ENCODE measurements around the gene HELZ. TPM values are rescaled to one million over a fixed set of nuclear protein-coding genes. Genes with fewer than 3 reads are reported as not detected.

HELZ gene
- polyA plus RNA-seq, 3 donors = 24.8 to 44.1 (median 39.9) TPM

- H2AFZ ChIP-seq (ENCODE audit: insufficient read depth, low read depth, low read length, poor library complexity, severe bottlenecking) = no peak overlapping the region
- peaks cover 14 to 71% of the 10 kb centered on the region in 2 donors for H3K36me3 ChIP-seq (replicated peaks in 1 of 2; ENCODE audit: control insufficient read depth in 1 of 2, insufficient read depth in 2 of 2, low read length in 2 of 2)
- peaks cover 18% of the 10 kb centered on the region for H3K4me1 Mint-ChIP-seq
- no peak overlapping the region for H3K4me3 Mint-ChIP-seq
- H3K4me1 ChIP-seq (ENCODE audit: control insufficient read depth in 1 of 2, insufficient read depth in 2 of 2, low read length in 2 of 2) = peaks cover 4 to 10% of the 10 kb centered on the region in 2 donors
- H3K9me3 Mint-ChIP-seq = peaks cover 0 to 3% (median 0%) of the 10 kb centered on the region in 7 donors
- H3K9ac ChIP-seq (ENCODE audit: insufficient read depth, low read length, poor library complexity, severe bottlenecking) = no peak overlapping the region
- H3K27me3 ChIP-seq (ENCODE audit: control insufficient read depth in 2 of 2, insufficient read depth in 2 of 2, low read length in 2 of 2) = no peaks in the 10 kb centered on the region
- intact Hi-C loops (cut with micrococcal nuclease) = no loop called here
- peaks cover 100% of the 10 kb centered on the region for H4K20me1 ChIP-seq (ENCODE audit: insufficient read depth, low read length)
- H3K27ac ChIP-seq (ENCODE audit: low read depth in 1 of 2, low read length in 2 of 2) = peak overlapping the region in 1 of 2 donors; percentile 39
- H3K4me3 ChIP-seq (replicated peaks in 1 of 3; ENCODE audit: low read depth in 2 of 3, low read length in 3 of 3) = no peak overlapping the region
- H3K79me2 ChIP-seq (ENCODE audit: insufficient read depth, low read length) = peaks cover 100% of the 10 kb centered on the region
- H3K27ac Mint-ChIP-seq = peak overlapping the region in 2 of 7 donors; percentile 43 to 71
- no peak overlapping the region for H3K4me2 ChIP-seq (replicated peaks; ENCODE audit: extremely low read depth, low read length, poor library complexity, severe bottlenecking)
- DNase-seq = peak in 1 of 3 donors; percentile 16
- WGBS (ENCODE audit: insufficient coverage) = 100% methylated on average over 4 of the region's 6 CpGs
- H3K9me3 ChIP-seq (replicated peaks in 1 of 2; ENCODE audit: control insufficient read depth in 1 of 2, insufficient read depth in 1 of 2, low read length in 2 of 2) = no peaks in the 10 kb centered on the region
- peaks cover 0 to 1% (median 0%) of the 10 kb centered on the region in 3 donors for H3K27me3 Mint-ChIP-seq (ENCODE audit: low read depth in 3 of 3)
- peaks cover 27 to 46% of the 10 kb centered on the region in 2 donors for H3K36me3 Mint-ChIP-seq
- no peak for TF ChIP-seq CTCF (IDR thresholded peaks at IDR 0.05)
These were observed 21.1 kb downstream of the HELZ start for GRCh38 chr17:67223924-67224323.

GRCh38 chr17:67221062-67221998 is 23.7 kb downstream of the HELZ start:
- peaks cover 100% of the 10 kb centered on the region for H3K79me2 ChIP-seq (ENCODE audit: insufficient read depth, low read length)
- 80% methylated on average over 1 of the region's 5 CpGs for WGBS (ENCODE audit: insufficient coverage)
- no peak overlapping the region for H3K9ac ChIP-seq (ENCODE audit: insufficient read depth, low read length, poor library complexity, severe bottlenecking)
- H3K27me3 ChIP-seq (ENCODE audit: control insufficient read depth in 2 of 2, insufficient read depth in 2 of 2, low read length in 2 of 2) = no peaks in the 10 kb centered on the region
- intact Hi-C loops (cut with micrococcal nuclease) = loop anchor here in 1 of 2 donors (1.0 kb wide), 1 partner anchor 72 kb away; no protein-coding TSS in a partner anchor
- no peak overlapping the region for H2AFZ ChIP-seq (ENCODE audit: insufficient read depth, low read depth, low read length, poor library complexity, severe bottlenecking)
- H3K36me3 Mint-ChIP-seq = peaks cover 32 to 35% of the 10 kb centered on the region in 2 donors
- peaks cover 17% of the 10 kb centered on the region for H3K4me1 Mint-ChIP-seq
- peak overlapping the region in 1 of 2 donors; percentile 56 for H3K27ac ChIP-seq (ENCODE audit: low read depth in 1 of 2, low read length in 2 of 2)
- peaks cover 11 to 15% of the 10 kb centered on the region in 2 donors for H3K4me1 ChIP-seq (ENCODE audit: control insufficient read depth in 1 of 2, insufficient read depth in 2 of 2, low read length in 2 of 2)
- peak; percentile 37 to 48 (median 39) for DNase-seq
- peaks cover 34 to 78% of the 10 kb centered on the region in 2 donors for H3K36me3 ChIP-seq (replicated peaks in 1 of 2; ENCODE audit: control insufficient read depth in 1 of 2, insufficient read depth in 2 of 2, low read length in 2 of 2)
- H3K27ac Mint-ChIP-seq = peak overlapping the region in 6 of 7 donors; percentile 4 to 79 (median 45)
- peaks cover 0 to 1% (median 0%) of the 10 kb centered on the region in 3 donors for H3K27me3 Mint-ChIP-seq (ENCODE audit: low read depth in 3 of 3)
- no peaks in the 10 kb centered on the region for H3K9me3 ChIP-seq (replicated peaks in 1 of 2; ENCODE audit: control insufficient read depth in 1 of 2, insufficient read depth in 1 of 2, low read length in 2 of 2)
- peaks cover 0 to 3% (median 0%) of the 10 kb centered on the region in 7 donors for H3K9me3 Mint-ChIP-seq
- no peak overlapping the region for H3K4me3 Mint-ChIP-seq
- peaks cover 100% of the 10 kb centered on the region for H4K20me1 ChIP-seq (ENCODE audit: insufficient read depth, low read length)
- peak; percentile 64 for TF ChIP-seq CTCF (IDR thresholded peaks at IDR 0.05)
- H3K4me3 ChIP-seq (replicated peaks in 1 of 3; ENCODE audit: low read depth in 2 of 3, low read length in 3 of 3) = no peak overlapping the region
- H3K4me2 ChIP-seq (replicated peaks; ENCODE audit: extremely low read depth, low read length, poor library complexity, severe bottlenecking) = no peak overlapping the region

Measured in CD14-positive monocyte (primary cell).